A549 (cell line): ENCODE measurements around the gene AXDND1.

ENCODE experiments used
- CTCF ChIP-seq: fragments of >200 bp; sonication (Bioruptor Twin); formaldehyde crosslinking; IDR thresholded peaks from 3 replicates; pipeline ENCODE4 v1.5.1; 2016
- EP300 ChIP-seq, 2 experiments: fragments of >200 bp; sonication (Bioruptor Twin); formaldehyde crosslinking; IDR thresholded peaks; 2 replicates in 1 of 2; 3 replicates in 1 of 2; pipeline ENCODE4 v1.6.1; 2016 to 2017
- MYC ChIP-seq: IDR thresholded peaks from 2 replicates; pipeline ENCODE4 v1.6.1; 2012; ENCODE audit warnings: mild to moderate bottlenecking, inconsistent platforms, low read length, improper control_type of control experiment, borderline replicate concordance
- POLR2A ChIP-seq: IDR thresholded peaks from 2 replicates; pipeline ENCODE4 v1.6.1; 2012; ENCODE audit warnings: mild to moderate bottlenecking, low read length
- REST ChIP-seq: fragments of 200-600 bp; sonication (generic); IDR thresholded peaks from 2 replicates; pipeline ENCODE4 v1.6.1; 2016; ENCODE audit warnings: antibody characterized with exemption, mild to moderate bottlenecking, moderate library complexity
- TFCP2L1 ChIP-seq: fragments of 250-450 bp; sonication (Bioruptor Pico); IDR thresholded peaks from 2 replicates; pipeline ENCODE4 v1.5.0; 2021; ENCODE audit warnings: mild to moderate bottlenecking

- TF ChIP-seq REST = no peak
- no peak for TF ChIP-seq EP300 (IDR thresholded peaks at IDR 0.05)
- no peak for TF ChIP-seq CTCF
- TF ChIP-seq POLR2A = no peak
- TF ChIP-seq MYC = no peak
- TF ChIP-seq TFCP2L1 = no peak
Observed at GRCh38 chr1:179437171-179437570, 71.4 kb downstream of the AXDND1 start.
